Measurements from ENCODE around the gene SLC30A3.

SLC30A3 gene

GRCh38 chr2:27211943-27212625 lies 50.8 kb downstream of the SLC30A3 start, which contains the start of the genes ATRAID and SLC5A6:
ATRAID (plus strand) TSS chr2:27212041; CDS start chr2:27212369, 328 bp downstream.
SLC5A6 (minus strand) TSS chr2:27212268; CDS start chr2:27207650, 4,618 bp downstream.
- peak; percentile 89 for DNase-seq
- in situ Hi-C loops (cut with MboI; ENCODE audit: low pct_unique_long_range_greater_than_20kb, low sequenced_read_pairs) = no loop called here

GRCh38 chr2:27211241-27211942 lies 51.5 kb downstream of the SLC30A3 start:
- peak; percentile 54 for DNase-seq
- in situ Hi-C loops (cut with MboI; ENCODE audit: low pct_unique_long_range_greater_than_20kb, low sequenced_read_pairs) = no loop called here

- in situ Hi-C loops (cut with MboI; ENCODE audit: low pct_unique_long_range_greater_than_20kb, low sequenced_read_pairs) = no loop called here
- peak; percentile 15 for DNase-seq
These were observed 53.0 kb downstream of the SLC30A3 start for GRCh38 chr2:27209621-27210401.

- in situ Hi-C loops (cut with MboI; ENCODE audit: low pct_unique_long_range_greater_than_20kb, low sequenced_read_pairs) = no loop called here
- DNase-seq = no peak
These were observed 54.3 kb downstream of the SLC30A3 start for GRCh38 chr2:27208486-27209050.

- in situ Hi-C loops (cut with MboI; ENCODE audit: low pct_unique_long_range_greater_than_20kb, low sequenced_read_pairs) = no loop called here
- no peak for DNase-seq
These were observed 56.5 kb downstream of the SLC30A3 start for GRCh38 chr2:27206346-27206745.

GRCh38 chr2:27205206-27205605 lies 57.6 kb downstream of the SLC30A3 start:
- in situ Hi-C loops (cut with MboI; ENCODE audit: low pct_unique_long_range_greater_than_20kb, low sequenced_read_pairs) = no loop called here

GRCh38 chr2:27204566-27204965 lies 58.3 kb downstream of the SLC30A3 start:
- no peak for DNase-seq
- in situ Hi-C loops (cut with MboI; ENCODE audit: low pct_unique_long_range_greater_than_20kb, low sequenced_read_pairs) = no loop called here

More at GRCh38 chr2:27205206-27205605, 57.6 kb downstream of the SLC30A3 start:
- DNase-seq = no peak

GRCh38 chr2:27203741-27204140 lies 59.1 kb downstream of the SLC30A3 start:
- DNase-seq = no peak
- in situ Hi-C loops (cut with MboI; ENCODE audit: low pct_unique_long_range_greater_than_20kb, low sequenced_read_pairs) = no loop called here
